ENCODE measurements around the gene RNF17. TPM values are rescaled to one million over a fixed set of nuclear protein-coding genes. Genes with fewer than 3 reads are reported as not detected.

The RNF17 gene
- total and polyA plus RNA-seq, 2 of the 8 experiments (the other 6 are each of a cell fraction or from before 2014, with no cell fraction given): not detected

Other genes with a start within 250 kb of the RNF17 start
- gene ATP12A, start 83.8 kb upstream of the RNF17 start, total RNA-seq (2021; fragmentation: NEBNext Ultra II Directional; extraction: Animal tissue kit (Norgen Biotek cat#: 25700)): 0.80 and 0.84 TPM in 2 replicates
- gene ATP12A, start 83.8 kb upstream of the RNF17 start, polyA plus RNA-seq (2011; rRNA removed): 1.3 TPM in 2 replicates